ENCODE results near the gene GALNT14.

Gene GALNT14

GRCh38 chr2:31055938-31056337, 82.3 kb downstream of the GALNT14 start:
- no peak for DNase-seq (ENCODE audit: low read depth)

- no peak for DNase-seq (ENCODE audit: low read depth)
These were observed 83.3 kb downstream of the GALNT14 start for GRCh38 chr2:31054842-31055388.

GRCh38 chr2:31053929-31054782, 84.1 kb downstream of the GALNT14 start:
- no peak for DNase-seq (ENCODE audit: low read depth)

GRCh38 chr2:31052284-31052683, 86.0 kb downstream of the GALNT14 start:
- no peak for DNase-seq (ENCODE audit: low read depth)

GRCh38 chr2:31051258-31052140, 86.7 kb downstream of the GALNT14 start:
- DNase-seq (ENCODE audit: low read depth): no peak

- no peak for DNase-seq (ENCODE audit: low read depth)
These were observed 88.2 kb downstream of the GALNT14 start for GRCh38 chr2:31049916-31050588.

GRCh38 chr2:31049264-31049663, 89.0 kb downstream of the GALNT14 start:
- DNase-seq (ENCODE audit: low read depth): no peak

- DNase-seq (ENCODE audit: low read depth): no peak
These were observed 90.6 kb downstream of the GALNT14 start for GRCh38 chr2:31047599-31047998.

- no peak for DNase-seq (ENCODE audit: low read depth)
These were observed 99.9 kb downstream of the GALNT14 start for GRCh38 chr2:31038385-31038784.

GRCh38 chr2:31037058-31037457, 101.2 kb downstream of the GALNT14 start:
- no peak for DNase-seq (ENCODE audit: low read depth)

GRCh38 chr2:31033032-31033431, 105.2 kb downstream of the GALNT14 start:
- DNase-seq (ENCODE audit: low read depth): no peak

- DNase-seq (ENCODE audit: low read depth): no peak
These were observed 105.8 kb downstream of the GALNT14 start for GRCh38 chr2:31032475-31032874.

GRCh38 chr2:31031132-31031706, 107.0 kb downstream of the GALNT14 start:
- no peak for DNase-seq (ENCODE audit: low read depth)

- no peak for DNase-seq (ENCODE audit: low read depth)
These were observed 109.8 kb downstream of the GALNT14 start for GRCh38 chr2:31028417-31028816.

- no peak for DNase-seq (ENCODE audit: low read depth)
These were observed 110.7 kb downstream of the GALNT14 start for GRCh38 chr2:31027549-31027948.

GRCh38 chr2:31023541-31023940, 114.7 kb downstream of the GALNT14 start:
- DNase-seq (ENCODE audit: low read depth): no peak

GRCh38 chr2:31020713-31021112, 117.5 kb downstream of the GALNT14 start:
- DNase-seq (ENCODE audit: low read depth): no peak

- DNase-seq (ENCODE audit: low read depth): no peak
These were observed 120.0 kb downstream of the GALNT14 start for GRCh38 chr2:31018280-31018679.

- DNase-seq (ENCODE audit: low read depth): no peak
These were observed 121.6 kb downstream of the GALNT14 start for GRCh38 chr2:31016648-31017047.

- DNase-seq (ENCODE audit: low read depth): no peak
These were observed 123.7 kb downstream of the GALNT14 start for GRCh38 chr2:31014516-31014915.

- DNase-seq (ENCODE audit: low read depth): no peak
These were observed 124.9 kb downstream of the GALNT14 start for GRCh38 chr2:31013301-31013700.

- no peak for DNase-seq (ENCODE audit: low read depth)
These were observed 125.8 kb downstream of the GALNT14 start for GRCh38 chr2:31012406-31012805.

All from stimulated activated CD8-positive, alpha-beta memory T cell treated with anti-CD3 and anti-CD28 coated beads, Interleukin-4, amount 100 ng/mL, for 24 hours (primary cell).